HL-60 (cell line): ENCODE results near the gene BMP2.

Experiments used
- DNase-seq, 2 experiments: peaks; one replicate each; pipeline ENCODE4 v3.0.0-alpha.2; 2010 to 2020; ENCODE audit warnings: low read depth in 1 of 2, low spot score in 1 of 2
- H3K27ac ChIP-seq: fragments of 250-450 bp; sonication (Bioruptor Pico); replicated peaks from 2 replicates; pipeline ENCODE4 v1.5.1; 2020; ENCODE audit warnings: mild to moderate bottlenecking, moderate library complexity
- H3K27me3 ChIP-seq: fragments of 250-450 bp; sonication (Bioruptor Pico); 2 replicates; pipeline ENCODE4 v1.5.1; 2021; ENCODE audit warnings: mild to moderate bottlenecking, moderate library complexity; ENCODE audit not compliant: insufficient read depth, poor library complexity, severe bottlenecking
- H3K4me3 ChIP-seq: replicated peaks from 2 replicates; pipeline ENCODE4 v1.5.1; 2011; ENCODE audit warnings: mild to moderate bottlenecking, control low read depth, low read length; ENCODE audit not compliant: insufficient read depth
- CTCF ChIP-seq: IDR thresholded peaks from one replicate; pipeline ENCODE4 v1.5.1; 2011; ENCODE audit warnings: low read length, control low read depth, inconsistent platforms; ENCODE audit not compliant: insufficient read depth
- GABPA ChIP-seq: IDR thresholded peaks from 2 replicates; pipeline ENCODE4 v1.6.1; 2012; ENCODE audit warnings: low read depth
- POLR2AphosphoS5 ChIP-seq: IDR thresholded peaks from 2 replicates; pipeline ENCODE4 v1.6.1; 2012; ENCODE audit warnings: low read depth
- REST ChIP-seq: IDR thresholded peaks from 2 replicates; pipeline ENCODE4 v1.6.1; 2012; ENCODE audit warnings: low read depth; ENCODE audit not compliant: insufficient replicate concordance
- SPI1 ChIP-seq: IDR thresholded peaks from 2 replicates; pipeline ENCODE4 v1.6.1; 2012; ENCODE audit warnings: low read depth, mild to moderate bottlenecking, borderline replicate concordance

BMP2 gene

DNA sequence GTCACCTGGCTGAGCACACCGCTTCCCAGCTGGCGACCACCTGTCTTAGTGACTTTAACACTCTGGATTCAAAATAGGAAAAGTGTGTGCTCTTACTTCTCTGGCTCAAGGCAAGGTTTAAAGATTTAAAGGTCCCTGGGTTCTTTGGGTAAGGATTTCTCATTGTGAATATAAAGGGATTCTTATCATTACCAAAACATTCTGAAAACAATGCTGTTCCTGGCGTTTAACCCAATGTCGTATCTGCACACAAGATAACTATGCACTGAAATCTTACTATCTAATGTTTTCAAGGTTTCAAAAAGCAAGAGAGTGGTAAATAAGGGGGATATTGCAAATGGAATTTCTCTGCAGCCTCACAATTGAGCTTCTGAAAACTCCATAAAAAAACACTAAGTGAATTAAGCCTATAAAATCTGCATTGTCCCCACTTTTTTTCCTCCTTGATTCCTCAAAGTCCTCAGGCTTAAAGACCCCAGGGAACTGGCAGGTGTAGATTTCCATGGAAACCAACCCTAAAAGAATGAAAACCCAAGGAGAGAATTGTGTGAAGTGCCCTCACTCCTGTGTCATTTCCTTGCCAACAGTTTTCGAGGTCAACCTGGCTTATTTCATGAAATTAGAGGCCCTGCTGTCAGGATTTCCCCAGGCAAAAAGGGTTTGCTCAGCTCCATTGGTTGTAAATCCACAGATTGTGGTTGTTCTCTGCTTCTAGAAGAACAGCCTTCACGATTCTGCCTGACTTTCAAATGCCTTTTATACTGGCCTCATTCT lies 44.0 kb downstream of the BMP2 start:
- TF ChIP-seq GABPA (no peak), SPI1 (no peak), CTCF (no peak), REST (no peak), POLR2AphosphoS5 (no peak)
- peaks cover 2% of the 10 kb centered on the region for H3K27me3 ChIP-seq
- no peak overlapping the region for H3K4me3 ChIP-seq
- H3K27ac ChIP-seq: no peak overlapping the region
- no peak for DNase-seq

GRCh38 chr20:6812530-6812929 lies 45.0 kb downstream of the BMP2 start:
- no peak for DNase-seq
- H3K4me3 ChIP-seq: no peak overlapping the region
- peaks cover 2% of the 10 kb centered on the region for H3K27me3 ChIP-seq
- TF ChIP-seq REST: no peak
- no peak for TF ChIP-seq CTCF
- TF ChIP-seq SPI1: no peak
- TF ChIP-seq POLR2AphosphoS5: no peak
- TF ChIP-seq GABPA: no peak
- no peak overlapping the region for H3K27ac ChIP-seq

DNA sequence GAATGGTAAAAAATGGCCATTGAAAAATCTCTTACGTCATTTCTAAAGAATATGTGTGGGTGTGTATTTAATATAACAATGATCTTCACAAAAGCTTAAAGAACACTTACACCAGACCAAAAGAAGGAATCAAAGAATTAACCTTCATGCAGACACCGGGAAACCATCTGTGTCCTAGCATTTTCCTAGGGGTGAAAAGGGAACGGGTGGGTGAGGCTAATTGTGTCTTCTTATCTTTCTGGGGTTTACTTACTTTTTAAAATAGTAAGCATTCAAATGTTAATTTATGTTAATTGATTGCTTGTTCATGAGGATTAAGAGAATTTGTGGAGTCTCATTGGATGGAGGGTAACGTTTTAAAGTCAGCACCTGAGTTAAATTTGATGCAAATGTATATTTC lies 47.5 kb downstream of the BMP2 start:
- TF ChIP-seq CTCF (no peak), GABPA (no peak), REST (no peak), POLR2AphosphoS5 (no peak), SPI1 (no peak)
- Histone ChIP-seq H3K27ac (no peak overlapping the region), H3K4me3 (no peak overlapping the region), H3K27me3 (peaks cover 2% of the 10 kb centered on the region)
- DNase-seq: no peak
